RPMI7951 (cell line): Measurements from ENCODE around the gene PROCA1. TPM values are rescaled to one million over a fixed set of nuclear protein-coding genes. Genes with fewer than 3 reads are reported as not detected.
A peak's percentile ranks its signal among the peaks of the same experiment; 100 is the strongest.
"Not testable (repeated sequence)": the region's sequence is repeated elsewhere in the genome, so short reads cannot be mapped to it uniquely, and the experiment has no call there.

ENCODE experiments used
- DNase-seq: peaks from one replicate; pipeline ENCODE4 v3.0.0-alpha.2; 2012; ENCODE audit warnings: low read depth
- total RNA-seq: library from RNA; depleted of rRNA; stranded (reverse); fragments of >200 nt; shearing (Covaris generic); gene quantifications from 2 replicates; pipeline ENCODE4 v1.2.3, GENCODE V29; 2014

Gene PROCA1
- total RNA-seq, 1 experiment from 2014 or later, result 1.3 TPM

GRCh38 chr17:28725660-28726225, 14.1 kb upstream of the PROCA1 start:
- peak; percentile 84 for DNase-seq

GRCh38 chr17:28725166-28725659, 13.5 kb upstream of the PROCA1 start:
- peak; percentile 54 for DNase-seq

- DNase-seq, result no peak
Measured at GRCh38 chr17:28724500-28725165, 12.9 kb upstream of the PROCA1 start.

DNA sequence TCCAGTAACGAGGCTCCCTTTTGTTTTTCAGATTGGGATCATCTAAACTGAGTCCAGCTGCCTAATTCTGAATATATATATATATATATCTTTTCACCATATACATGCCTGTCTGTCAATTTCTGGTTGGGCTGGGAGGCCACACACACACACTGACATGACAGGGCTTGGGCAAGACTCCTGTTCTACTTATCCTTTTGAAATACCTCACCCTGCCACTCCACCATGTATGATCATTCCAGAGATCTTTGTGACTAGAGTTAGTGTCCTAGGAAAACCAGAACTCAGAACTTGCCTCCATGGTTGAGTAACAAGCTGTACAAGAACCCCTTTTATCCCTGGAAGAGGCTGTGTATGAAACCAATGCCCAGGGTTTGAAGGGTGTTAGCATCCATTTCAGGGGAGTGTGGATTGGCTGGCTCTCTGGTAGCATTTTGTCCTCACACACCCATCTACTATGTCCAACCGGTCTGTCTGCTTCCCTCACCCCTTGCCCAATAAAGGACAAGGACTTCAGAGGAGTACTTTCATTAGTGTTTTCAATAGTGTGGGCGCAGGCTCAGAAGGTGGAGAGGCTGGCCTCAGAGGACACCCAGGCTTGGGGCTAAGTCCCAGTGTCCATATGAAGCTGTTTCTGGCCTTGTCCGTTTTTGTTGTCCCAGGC, 12.3 kb upstream of the PROCA1 start:
- not testable (repeated sequence) for DNase-seq

DNA sequence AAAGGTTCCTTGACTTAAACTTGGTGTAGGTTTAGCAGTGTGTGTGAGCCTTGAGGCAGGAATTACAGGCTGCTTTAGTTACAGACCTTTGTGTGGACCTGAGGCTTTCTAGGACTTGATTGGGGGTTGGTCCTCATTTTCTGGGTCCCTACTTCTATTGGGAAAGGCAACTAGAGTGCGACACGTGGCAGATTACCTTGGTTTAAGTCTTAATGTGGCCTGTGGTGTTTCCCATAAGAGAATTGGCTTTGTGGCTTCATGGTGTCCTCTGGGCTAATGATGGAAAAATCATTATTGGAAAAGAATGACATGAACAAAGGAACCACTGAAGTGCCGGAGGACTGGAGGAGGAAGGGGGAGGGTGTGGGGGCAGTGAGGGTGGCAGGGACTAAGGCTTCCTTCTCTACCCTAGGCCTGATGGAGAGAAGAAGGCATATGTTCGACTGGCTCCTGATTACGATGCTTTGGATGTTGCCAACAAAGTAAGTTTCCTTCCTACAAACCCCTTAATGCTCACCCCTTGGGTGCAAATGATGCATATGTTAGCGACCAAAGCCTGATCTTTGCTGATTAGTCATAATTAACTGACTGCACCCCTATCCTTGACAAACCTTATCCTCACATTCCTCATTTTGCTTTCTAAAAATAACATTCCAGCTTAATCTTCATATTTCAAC, 11.6 kb upstream of the PROCA1 start:
- no peak for DNase-seq

GRCh38 chr17:28722417-28723158, 10.9 kb upstream of the PROCA1 start:
- no peak for DNase-seq

DNA sequence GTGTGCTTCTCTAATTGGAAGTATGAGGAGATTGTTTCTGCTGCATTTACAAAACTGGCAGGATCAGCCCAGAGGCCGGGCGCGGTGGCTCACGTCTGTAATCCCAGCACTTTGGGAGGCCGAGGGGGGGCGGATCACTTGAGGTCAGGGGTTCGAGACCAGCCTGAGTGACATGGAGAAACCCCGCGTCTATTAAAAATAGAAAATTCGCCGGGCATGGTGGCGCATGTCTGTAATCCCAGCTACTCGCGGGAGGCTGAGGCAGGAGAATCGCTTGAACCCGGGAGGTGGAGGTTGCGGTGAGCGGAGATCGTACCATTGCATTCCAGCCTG, 9.3 kb upstream of the PROCA1 start:
- DNase-seq, result not testable (repeated sequence)

DNA sequence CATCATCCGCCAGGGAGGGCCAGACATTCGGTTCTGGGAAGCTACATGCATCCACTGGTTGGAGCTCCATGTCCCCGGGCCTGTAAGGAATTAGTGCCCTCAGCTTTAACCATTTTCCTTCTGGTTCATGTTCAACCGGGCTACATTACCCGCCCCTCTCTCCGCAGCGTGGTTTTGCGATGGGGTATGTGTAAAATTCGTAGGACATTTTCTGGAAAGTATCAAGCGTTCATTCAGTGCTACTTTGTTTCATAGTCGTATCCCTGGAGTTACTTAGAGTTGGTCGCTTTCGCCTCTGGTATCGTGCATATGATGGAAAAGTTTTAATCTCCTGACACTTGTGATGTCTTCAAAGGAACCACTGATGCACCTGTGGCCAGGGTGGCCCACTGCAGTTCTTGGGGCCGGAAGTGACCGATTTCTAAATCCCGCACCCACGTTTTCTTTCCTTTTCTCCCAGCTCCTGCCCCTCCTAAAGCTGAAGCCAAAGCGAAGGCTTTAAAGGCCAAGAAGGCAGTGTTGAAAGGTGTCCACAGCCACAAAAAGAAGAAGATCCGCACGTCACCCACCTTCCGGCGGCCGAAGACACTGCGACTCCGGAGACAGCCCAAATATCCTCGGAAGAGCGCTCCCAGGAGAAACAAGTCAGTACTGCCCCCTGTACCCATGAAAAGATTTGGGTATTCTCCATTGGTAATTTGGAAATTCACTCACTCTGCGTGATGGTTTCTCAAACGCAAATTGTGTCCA, 8.7 kb upstream of the PROCA1 start:
- no peak for DNase-seq

- DNase-seq, result no peak
Measured at GRCh38 chr17:28719021-28719433, 7.3 kb upstream of the PROCA1 start.

DNA sequence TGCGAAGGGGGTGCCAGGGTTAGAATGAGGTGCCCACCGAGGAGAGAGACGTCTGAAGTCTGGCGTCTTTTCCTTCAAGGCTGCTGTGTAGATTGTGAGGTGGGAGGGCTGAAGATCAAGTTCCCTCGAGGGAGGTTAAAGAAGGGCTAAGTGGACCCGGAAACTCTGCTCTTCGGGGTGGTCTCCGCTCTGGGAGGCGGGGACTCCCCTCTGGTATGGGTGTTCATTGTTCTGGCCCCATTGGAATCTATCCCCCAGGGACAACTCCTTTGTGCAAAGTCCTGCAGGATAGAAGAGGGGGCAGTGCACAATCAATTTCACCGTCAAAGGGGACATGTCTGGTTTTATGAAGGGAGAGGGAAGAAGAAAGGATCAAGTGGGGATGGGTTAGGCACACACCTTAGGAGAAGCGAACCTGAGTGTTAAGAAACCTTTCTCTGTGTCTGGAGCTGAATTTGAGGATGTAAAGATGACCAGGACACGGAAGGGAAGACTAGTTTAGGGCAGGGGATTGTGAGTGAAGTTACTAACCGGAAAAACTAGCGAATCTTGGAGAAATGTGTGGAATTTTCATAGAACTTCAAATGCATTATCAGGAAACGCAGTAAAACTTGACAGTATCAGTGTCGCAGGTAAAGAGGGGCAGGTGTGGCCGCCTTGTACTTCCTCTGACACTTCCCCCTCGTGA, 6.8 kb upstream of the PROCA1 start:
- no peak for DNase-seq

GRCh38 chr17:28717578-28718332, 6.1 kb upstream of the PROCA1 start, which contains the start of gene RAB34:
RAB34 (minus strand) TSS chr17:28717868; CDS start chr17:28717266, 602 bp downstream.
- peak; percentile 85 for DNase-seq

GRCh38 chr17:28716740-28717577, 5.3 kb upstream of the PROCA1 start:
- peak; percentile 40 for DNase-seq

- no peak for DNase-seq
Measured at GRCh38 chr17:28715217-28715616, 3.5 kb upstream of the PROCA1 start.

DNA sequence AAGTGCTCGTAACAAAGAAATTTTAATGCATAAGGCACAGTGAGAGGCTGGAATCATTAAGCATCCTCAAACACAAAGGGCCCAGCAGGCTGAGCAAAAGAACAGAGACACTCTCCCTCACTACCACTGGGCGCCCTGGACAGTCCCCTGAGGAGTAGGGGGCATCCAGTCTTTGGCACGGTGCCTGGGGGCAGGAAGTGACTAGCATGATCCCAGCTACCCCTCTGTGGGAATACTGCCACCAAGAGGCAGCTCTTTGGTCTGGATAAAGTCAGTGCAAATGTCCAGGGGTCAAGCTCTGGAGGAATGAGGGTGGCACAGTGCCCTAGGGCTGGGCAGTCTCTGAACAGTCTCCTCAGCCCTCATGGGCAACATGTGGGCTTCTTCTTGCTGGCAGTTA, 2.6 kb upstream of the PROCA1 start:
- DNase-seq, result no peak

GRCh38 chr17:28712705-28713415, 1.2 kb upstream of the PROCA1 start:
- no peak for DNase-seq

DNA sequence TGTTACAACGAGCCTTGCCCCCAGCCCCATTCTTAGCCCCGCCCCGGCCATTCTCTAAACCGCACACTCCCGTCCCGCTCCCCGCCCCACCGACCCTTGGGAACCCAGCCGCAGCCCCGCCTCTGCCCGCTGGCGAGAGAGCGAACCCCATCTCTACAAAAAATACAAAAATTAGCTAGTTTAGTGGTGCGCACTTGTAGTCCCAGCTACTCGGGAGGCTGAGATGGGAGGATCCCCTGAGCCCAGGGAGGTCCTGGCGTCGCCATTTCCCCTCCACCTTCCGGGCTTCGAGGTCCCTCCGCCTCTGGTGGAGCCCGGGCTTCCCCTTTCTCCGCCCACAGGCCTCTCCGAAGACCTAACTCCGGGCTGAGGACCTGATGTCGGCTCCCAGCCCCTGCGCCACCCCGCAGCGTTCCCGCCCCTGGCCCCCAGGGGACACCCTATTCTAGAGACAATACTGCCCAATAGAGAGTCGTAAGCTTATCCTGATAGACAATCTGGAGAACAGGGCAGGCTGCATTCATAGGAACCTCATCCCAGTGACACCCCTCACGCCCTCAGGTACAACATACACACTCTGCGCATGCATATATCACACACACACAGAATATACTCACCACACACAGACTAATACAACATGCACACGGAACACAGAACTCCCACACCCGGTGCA, 480 bp upstream of the PROCA1 start:
- DNase-seq, result no peak
